Stimulated activated CD4-positive, alpha-beta T cell treated with anti-CD3 and anti-CD28 coated beads, Interleukin-1b, Interleukin-23, amount 100 ng/mL, for 1 hour (primary cell): ENCODE measurements around the gene DUOXA2.
"Not testable (repeated sequence)": the region's sequence is repeated elsewhere in the genome, so short reads cannot be mapped to it uniquely, and the experiment has no call there.

ENCODE experiments used
- DNase-seq, 2 donors: peaks; one replicate each; pipeline ENCODE4 v3.0.0-alpha.2; 2020; ENCODE audit warnings: low read depth in 2 of 2

DUOXA2 gene

GRCh38 chr15:45095661-45096060 lies 18.5 kb upstream of the DUOXA2 start:
- no peak for DNase-seq

GRCh38 chr15:45097466-45097865 lies 16.7 kb upstream of the DUOXA2 start:
- no peak for DNase-seq

GRCh38 chr15:45099549-45100165 lies 14.5 kb upstream of the DUOXA2 start:
- no peak for DNase-seq

- no peak for DNase-seq
Observed at GRCh38 chr15:45100884-45101625, 13.1 kb upstream of the DUOXA2 start.

- DNase-seq: no peak
Observed at GRCh38 chr15:45101749-45102148, 12.4 kb upstream of the DUOXA2 start.

GRCh38 chr15:45102226-45102625 lies 11.9 kb upstream of the DUOXA2 start:
- DNase-seq: no peak

GRCh38 chr15:45104170-45104569 lies 10.0 kb upstream of the DUOXA2 start:
- not testable (repeated sequence) for DNase-seq

- DNase-seq: no peak
Observed at GRCh38 chr15:45105586-45105985, 8.5 kb upstream of the DUOXA2 start.

- no peak for DNase-seq
Observed at GRCh38 chr15:45106002-45106790, 7.9 kb upstream of the DUOXA2 start.

GRCh38 chr15:45107941-45108630 lies 6.0 kb upstream of the DUOXA2 start:
- no peak for DNase-seq

- DNase-seq: no peak
Observed at GRCh38 chr15:45110256-45110820, 3.8 kb upstream of the DUOXA2 start.

- no peak for DNase-seq
Observed at GRCh38 chr15:45111390-45112142, 2.6 kb upstream of the DUOXA2 start.

- DNase-seq: no peak
Observed at GRCh38 chr15:45112143-45112590, 2.0 kb upstream of the DUOXA2 start.

GRCh38 chr15:45112591-45113379 lies 1.3 kb upstream of the DUOXA2 start:
- DNase-seq: no peak

GRCh38 chr15:45113380-45113990 lies 641 bp upstream of the DUOXA2 start:
- DNase-seq: no peak

GRCh38 chr15:45114751-45115085 lies 592 bp downstream of the DUOXA2 start:
- no peak for DNase-seq

GRCh38 chr15:45115312-45115820 lies 1.2 kb downstream of the DUOXA2 start:
- DNase-seq: no peak

- no peak for DNase-seq
Observed at GRCh38 chr15:45116006-45116481, 1.9 kb downstream of the DUOXA2 start.

GRCh38 chr15:45116482-45117307 lies 2.6 kb downstream of the DUOXA2 start:
- no peak for DNase-seq
